Ishikawa (cell line): ENCODE data around the gene PPARG.

Experiments used
- EP300 ChIP-seq: IDR thresholded peaks from 2 replicates; pipeline ENCODE4 v1.6.1; 2012; ENCODE audit warnings: borderline replicate concordance
- TAF1 ChIP-seq: IDR thresholded peaks from 2 replicates; pipeline ENCODE4 v1.6.1; 2012; ENCODE audit warnings: low read depth, mild to moderate bottlenecking
- TCF12 ChIP-seq: IDR thresholded peaks from 2 replicates; pipeline ENCODE4 v1.6.1; 2012; ENCODE audit warnings: low read depth
- TEAD4 ChIP-seq: IDR thresholded peaks from 2 replicates; pipeline ENCODE4 v1.6.1; 2012
- YY1 ChIP-seq: IDR thresholded peaks from 2 replicates; pipeline ENCODE4 v1.6.1; 2012; ENCODE audit warnings: low read depth
- TF ChIP-seq, protein P1 (sequence below): IDR thresholded peaks from 2 replicates; pipeline ENCODE4 v1.6.1; 2012; ENCODE audit warnings: low read depth, mild to moderate bottlenecking

DNA sequence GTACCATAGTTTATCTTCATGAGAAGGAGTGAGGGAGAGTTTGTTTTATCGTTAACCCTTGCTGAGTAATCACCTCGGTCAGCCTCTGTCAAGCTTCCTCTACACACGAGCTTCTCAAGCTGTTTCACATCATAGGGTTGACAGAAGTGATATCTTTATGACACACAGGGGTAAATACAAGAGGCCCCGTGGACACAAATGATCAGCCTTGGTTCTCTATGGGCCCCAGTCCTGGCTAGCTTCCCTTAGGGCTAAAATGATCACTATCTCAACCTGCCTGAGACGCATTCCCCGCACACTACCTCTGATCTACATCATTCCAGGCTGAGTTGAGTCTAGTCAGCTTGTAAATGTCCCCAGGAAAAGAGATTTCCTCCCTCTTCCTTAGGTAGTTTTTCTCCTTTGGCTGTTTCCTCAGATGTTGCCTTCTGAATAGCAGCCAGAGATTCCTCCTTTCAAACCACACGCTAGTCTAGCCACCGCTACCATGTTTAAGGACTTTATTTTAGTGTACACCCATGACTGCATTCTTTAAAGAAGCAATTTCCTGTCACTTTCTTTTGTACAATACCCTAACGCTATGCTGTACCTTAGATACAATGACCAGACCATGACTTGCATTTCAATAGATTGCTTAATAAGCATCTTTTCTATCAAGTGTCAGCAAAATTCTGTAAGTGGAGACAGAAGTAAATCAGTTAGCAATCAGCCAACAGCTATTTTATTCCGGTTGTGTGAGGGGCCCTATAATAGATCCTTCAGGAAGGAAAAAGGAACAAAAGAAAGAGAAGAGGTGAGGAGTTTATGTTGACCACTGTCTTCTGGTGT is 35.1 kb upstream of the PPARG start:
- no peak for TF ChIP-seq YY1
- TF ChIP-seq TEAD4, result no peak
- TF ChIP-seq, protein P1, sequence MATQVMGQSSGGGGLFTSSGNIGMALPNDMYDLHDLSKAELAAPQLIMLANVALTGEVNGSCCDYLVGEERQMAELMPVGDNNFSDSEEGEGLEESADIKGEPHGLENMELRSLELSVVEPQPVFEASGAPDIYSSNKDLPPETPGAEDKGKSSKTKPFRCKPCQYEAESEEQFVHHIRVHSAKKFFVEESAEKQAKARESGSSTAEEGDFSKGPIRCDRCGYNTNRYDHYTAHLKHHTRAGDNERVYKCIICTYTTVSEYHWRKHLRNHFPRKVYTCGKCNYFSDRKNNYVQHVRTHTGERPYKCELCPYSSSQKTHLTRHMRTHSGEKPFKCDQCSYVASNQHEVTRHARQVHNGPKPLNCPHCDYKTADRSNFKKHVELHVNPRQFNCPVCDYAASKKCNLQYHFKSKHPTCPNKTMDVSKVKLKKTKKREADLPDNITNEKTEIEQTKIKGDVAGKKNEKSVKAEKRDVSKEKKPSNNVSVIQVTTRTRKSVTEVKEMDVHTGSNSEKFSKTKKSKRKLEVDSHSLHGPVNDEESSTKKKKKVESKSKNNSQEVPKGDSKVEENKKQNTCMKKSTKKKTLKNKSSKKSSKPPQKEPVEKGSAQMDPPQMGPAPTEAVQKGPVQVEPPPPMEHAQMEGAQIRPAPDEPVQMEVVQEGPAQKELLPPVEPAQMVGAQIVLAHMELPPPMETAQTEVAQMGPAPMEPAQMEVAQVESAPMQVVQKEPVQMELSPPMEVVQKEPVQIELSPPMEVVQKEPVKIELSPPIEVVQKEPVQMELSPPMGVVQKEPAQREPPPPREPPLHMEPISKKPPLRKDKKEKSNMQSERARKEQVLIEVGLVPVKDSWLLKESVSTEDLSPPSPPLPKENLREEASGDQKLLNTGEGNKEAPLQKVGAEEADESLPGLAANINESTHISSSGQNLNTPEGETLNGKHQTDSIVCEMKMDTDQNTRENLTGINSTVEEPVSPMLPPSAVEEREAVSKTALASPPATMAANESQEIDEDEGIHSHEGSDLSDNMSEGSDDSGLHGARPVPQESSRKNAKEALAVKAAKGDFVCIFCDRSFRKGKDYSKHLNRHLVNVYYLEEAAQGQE, result no peak
- TF ChIP-seq TAF1, result no peak
- TF ChIP-seq TCF12, result no peak
- TF ChIP-seq EP300, result no peak
